NCI-H2227 (cell line): ENCODE results near the gene CDK5.
"Not testable (repeated sequence)": the region's sequence is repeated elsewhere in the genome, so short reads cannot be mapped to it uniquely, and the experiment has no call there.

Experiments
- DNase-seq: peaks from one replicate; lab custom pipeline; 2025; ENCODE audit not compliant: unreplicated experiment; lab: John Stamatoyannopoulos, UW

Gene CDK5

DNA sequence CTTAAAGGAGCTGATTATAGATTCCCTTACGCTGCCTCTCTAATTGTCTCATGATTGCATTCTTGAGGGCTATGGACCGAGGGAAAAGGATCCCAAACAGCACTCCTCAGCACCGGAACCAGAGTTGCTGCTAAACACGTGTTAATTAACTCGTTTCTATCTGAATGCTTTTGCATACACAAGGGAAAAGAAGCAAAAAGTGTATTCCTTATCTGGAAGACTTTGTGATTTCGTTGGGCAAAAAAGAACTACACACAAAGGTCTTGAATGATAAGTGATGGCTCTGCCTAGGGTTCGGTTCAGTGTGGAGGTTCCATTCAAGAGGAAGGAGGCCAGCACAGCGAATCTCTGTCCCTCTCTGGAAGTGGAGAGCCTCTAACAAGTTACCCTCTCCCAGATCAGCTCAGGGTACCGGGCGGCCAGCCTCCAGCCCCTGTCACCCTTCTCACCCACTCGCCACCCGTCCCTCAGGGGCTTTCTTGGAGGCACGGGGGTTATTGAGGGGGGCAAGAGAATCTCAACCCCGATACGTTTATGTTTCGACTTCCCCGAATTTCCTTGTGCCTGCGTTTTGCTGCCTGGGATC, 1.2 kb upstream of the CDK5 start:
- peak; percentile 42 for DNase-seq

DNA sequence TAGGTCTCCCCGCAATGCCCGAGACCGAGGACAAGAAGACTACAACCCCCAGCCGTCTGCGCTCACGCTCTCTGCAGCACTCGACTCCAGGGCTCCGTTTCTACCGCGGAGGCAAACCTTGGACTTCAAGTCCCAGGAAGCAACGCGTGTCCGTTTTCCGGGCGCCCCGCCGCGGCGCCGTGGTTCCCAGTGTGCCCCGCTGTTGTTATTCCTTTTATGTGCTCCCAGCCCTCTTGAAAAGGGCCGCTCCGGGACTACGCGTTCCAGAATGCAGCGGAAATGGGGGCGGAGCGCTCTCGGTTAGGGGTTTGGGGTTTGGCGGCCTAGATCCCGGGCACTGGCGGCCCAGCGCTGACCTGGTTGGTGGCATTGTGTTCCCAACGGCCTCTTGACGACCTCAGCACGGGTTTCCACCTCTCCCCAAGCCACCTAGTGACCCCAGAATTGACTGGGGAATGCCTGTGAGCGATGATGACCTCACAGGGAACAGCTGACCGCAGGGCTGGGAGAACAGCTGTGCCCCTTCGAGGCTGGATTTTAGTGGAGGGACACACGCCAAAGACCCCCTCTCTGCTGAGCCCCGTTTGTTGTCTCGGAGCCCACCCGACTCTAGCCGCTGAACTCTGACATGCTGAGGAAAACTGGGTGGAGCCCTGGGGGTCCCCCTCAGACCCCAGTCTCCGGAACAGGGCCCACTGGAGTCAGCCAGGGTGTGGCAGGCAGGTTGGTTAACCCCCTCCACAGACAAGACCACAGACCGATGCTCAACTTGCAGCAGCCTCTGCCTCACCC, 488 bp upstream of the CDK5 start:
- peak; percentile 100 for DNase-seq

DNA sequence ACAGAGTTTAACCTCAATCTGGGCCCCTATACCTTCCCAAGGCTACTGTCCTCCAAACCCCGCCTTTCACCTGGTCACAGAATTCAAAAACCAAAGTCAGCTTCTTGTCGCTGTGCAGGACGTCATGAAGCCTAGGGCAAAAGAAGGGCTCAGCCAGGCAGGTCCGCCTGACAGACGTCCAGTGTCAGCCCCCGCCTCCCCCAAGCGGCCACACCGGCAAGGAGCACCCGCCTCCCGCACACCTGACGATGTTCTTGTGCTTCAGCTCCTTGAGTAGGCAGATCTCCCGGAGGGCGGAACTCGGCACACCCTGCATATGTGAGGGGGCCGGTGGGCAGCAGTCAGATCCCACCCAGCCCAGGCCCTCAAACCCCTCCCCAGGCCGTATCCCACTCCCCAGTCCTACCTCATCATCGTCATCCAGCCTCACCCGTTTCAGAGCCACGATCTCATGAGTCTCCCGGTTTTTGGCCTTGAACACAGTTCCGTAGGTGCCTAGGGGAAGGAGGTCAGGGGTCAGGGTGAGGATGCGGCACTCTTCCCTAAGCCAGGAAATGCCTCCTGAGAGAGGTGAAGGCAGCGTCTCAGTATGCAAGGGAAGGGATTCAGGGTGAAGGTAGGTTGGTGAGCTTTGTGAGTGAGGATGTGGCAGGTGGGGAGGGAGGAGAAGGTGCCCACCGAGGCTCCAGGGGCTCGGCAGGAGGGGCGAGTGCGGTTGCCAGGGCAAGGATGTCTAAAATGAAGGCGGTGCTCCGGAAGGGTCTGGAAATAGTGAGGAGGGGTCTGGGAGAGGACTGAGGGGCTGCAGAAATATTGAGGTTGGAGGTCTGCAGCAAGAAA, 811 bp downstream of the CDK5 start:
- DNase-seq, result peak; percentile 62

DNA sequence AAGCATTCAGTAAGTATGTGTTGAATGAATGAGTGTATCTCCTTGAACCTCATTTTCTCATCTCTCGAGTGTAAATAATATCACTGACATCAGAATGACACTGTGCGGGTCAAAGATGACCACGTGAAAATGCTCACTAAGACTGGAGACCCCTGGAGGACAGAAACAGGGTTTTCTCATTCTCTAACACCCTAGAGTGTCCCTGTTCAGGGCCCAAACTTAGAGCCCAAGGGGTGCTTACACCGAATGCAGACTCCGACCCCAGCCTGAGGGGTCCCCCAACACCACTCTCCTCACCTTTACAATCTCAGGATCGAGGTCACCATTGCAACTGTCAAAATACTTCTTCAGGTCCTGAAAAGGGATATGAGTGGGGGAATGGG, 1.4 kb downstream of the CDK5 start:
- DNase-seq, result no peak

DNA sequence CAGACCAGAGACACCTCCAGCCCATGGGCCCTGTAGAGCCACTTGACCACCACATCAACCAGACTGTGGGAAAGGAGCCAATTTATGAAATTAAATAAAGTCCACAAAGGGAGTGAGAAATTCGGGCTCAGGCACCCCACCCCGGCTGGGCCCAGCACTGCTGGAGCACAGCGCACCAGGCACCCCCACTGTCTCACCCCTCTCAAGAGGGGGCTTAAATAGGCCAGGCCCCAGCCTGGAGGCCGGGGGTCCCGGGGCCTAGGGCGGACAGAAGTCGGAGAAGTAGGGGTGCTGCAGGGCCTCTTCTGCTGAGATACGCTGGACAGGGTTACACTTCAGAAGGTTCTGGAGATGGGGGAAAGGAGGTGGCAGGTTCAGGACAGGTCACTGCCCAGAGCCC, 3.9 kb downstream of the CDK5 start:
- DNase-seq, result no peak

DNA sequence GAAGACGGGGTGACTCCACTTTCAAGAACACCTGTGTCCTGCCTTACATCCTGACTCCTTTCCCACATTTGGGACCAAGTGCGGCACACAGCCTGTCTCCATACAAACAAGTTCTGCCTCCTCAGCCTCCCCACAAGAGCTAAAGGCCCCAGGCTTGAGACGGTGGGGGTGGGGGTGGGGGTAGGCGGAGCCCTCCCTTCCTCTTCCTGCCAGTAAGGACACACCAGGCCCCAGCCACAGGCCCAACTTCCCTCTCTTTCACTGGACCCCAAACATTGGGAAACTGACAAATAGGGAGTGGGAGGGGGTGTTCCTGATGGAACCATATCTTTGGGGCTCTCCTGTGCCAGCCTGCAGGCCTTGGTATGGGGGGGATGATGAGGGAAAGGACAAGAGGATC, 4.6 kb downstream of the CDK5 start:
- DNase-seq, result no peak

DNA sequence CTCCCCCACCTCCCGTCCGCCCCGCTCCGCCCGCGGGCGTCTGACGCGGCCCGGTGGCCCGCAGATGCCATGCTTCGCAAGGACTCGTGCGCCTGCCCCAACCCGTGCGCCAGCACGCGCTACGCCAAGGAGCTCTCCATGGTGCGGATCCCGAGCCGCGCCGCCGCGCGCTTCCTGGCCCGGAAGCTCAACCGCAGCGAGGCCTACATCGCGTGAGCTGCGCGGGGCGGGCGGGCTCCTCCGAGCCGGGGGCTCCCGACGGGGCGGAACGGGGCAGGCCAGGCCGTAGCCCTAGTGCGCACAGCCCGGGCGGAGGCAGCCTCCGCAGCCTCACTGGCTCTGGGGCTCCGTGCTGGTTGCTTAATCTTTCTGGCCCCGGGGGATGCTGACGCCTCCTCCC, 6.6 kb downstream of the CDK5 start:
- no peak for DNase-seq

DNA sequence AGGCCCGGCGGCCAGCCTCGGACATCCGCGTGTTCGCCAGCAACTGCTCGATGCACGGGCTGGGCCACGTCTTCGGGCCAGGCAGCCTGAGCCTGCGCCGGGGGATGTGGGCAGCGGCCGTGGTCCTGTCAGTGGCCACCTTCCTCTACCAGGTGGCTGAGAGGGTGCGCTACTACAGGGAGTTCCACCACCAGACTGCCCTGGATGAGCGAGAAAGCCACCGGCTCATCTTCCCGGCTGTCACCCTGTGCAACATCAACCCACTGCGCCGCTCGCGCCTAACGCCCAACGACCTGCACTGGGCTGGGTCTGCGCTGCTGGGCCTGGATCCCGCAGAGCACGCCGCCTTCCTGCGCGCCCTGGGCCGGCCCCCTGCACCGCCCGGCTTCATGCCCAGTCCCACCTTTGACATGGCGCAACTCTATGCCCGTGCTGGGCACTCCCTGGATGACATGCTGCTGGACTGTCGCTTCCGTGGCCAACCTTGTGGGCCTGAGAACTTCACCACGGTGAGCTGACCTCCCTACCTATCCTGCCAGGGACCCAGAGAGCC, 8.7 kb downstream of the CDK5 start:
- DNase-seq, result no peak

DNA sequence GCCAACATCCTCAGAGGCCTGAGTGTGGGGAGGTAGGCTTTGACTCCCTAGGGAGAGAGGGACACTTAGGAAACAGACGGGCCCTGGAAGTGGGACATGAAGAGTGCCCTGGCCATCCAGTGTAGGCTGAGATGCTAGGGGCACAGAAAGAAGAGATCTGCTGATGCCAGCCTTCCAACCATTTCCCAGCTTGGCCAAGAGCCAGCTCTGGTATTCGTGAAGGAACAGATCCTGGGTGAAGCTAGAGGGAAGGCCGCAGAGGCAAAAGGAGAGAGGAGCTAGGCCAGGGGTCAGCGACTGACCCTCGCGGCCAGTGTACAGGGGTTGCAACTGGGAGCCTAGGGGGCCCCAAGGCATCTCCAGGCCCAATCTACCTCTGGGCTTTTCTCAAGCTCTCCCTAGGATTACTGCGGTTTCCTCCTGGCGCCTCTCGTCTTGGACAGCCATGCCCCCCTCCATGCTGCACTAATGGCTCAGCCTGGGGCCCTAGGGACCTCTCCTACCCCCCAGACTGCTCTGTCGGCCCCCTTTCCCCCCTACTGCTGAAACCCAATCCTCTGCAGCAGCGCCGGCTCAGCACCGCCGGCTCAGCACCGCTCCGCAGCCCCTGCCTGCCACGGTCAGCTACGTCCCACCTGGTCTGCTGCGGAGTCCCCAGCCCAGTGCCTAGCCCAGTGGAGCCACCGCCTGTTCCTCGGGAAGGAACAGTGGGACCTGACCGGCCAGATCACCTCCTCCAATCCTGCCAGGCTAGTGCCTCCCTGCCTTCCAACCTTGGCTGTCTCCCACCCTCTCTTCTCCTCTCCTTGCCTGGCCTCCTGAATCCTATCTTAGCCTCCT, 9.5 kb downstream of the CDK5 start, which contains the start of gene ASIC3:
TSS of gene ASIC3 (plus strand) at position 556 of the 840 bp plus-strand sequence. CDS start 355 bp downstream, outside the sequence.
- DNase-seq, result no peak

DNA sequence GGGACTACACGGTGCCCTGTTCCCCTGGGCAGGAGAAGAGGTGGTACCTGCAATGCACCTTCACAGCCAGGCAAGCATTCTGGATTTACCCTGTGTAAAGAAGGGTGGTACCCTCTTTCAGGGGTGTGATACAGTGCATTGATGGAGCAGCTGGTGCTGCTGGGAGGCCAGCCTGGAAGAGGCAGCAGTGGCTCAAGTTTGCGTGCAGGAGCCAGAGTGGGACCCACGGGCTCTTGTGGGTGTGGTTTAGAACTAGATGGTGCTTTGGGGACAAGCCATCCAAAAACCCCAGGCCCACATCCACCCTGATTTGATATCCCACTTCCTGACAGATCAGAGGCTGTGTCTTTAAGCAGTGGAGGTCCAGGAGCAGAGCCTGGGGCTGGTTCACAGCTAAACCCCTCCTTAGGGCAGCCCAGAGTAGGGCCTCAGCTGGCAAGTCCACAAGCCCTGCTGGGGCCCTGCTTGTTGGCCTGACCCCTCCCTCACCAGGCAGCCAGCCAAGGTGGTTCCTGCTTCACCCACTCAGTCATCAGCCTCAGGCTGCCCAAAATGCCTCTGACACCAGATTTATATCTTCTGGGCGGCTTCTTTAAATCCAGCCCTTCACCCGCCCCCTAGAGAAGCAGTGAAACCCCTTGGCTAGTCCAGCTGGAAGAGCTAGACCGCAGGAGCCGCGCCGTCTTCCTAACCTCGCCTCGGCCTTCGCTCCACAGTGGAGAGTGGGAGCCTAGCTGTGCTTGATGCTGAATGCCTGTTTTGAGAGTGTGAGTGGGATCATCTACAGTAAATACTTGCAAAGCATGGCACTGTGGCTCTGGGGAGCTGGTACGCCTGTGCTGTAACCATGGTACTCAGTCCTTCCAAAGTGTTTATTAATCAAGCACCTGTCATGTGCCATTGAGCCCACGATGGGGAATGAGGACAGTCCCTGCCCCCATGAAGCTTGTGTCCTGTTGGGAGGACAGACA, 10.8 kb downstream of the CDK5 start:
- DNase-seq, result peak; percentile 71

DNA sequence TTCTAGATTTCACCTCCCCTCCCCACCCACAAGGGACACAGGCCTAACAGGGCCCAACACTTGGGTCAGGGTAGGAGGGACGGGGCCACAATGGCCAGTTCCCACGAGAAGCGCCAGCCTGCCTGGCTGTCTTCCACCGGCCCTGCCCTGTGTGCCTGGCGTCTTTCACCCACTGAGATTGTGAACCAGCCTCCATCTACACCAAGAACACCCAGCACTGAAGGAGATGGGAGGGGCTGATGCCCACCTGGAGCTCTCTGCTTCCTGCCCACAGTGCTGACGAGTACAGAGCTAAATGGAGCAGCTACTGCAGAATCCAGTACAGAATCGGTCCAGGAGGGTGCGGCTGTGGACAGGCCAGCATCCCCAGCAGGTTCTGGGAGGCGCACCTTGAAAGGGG, 11.7 kb downstream of the CDK5 start:
- no peak for DNase-seq

DNA sequence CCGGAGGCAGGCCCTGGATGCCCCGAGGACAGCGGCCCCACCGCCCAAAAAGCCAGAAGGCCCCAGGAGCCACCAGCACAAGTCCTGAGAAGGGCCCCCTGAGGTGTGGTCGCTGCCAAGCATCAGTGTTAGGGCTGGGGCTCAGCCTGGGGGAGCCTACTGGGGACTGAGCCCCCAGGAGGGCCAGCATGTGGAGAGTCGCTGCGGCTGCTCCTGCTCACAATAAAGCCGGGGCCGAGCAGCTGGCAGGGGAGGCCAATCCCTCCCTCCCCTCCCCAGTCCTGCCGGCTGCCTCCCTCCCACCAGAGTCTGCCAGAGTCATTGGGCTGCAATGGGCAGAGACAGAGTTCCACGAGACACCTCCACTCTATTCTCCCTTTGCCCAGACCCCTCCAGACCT, 12.4 kb downstream of the CDK5 start:
- DNase-seq, result no peak

DNA sequence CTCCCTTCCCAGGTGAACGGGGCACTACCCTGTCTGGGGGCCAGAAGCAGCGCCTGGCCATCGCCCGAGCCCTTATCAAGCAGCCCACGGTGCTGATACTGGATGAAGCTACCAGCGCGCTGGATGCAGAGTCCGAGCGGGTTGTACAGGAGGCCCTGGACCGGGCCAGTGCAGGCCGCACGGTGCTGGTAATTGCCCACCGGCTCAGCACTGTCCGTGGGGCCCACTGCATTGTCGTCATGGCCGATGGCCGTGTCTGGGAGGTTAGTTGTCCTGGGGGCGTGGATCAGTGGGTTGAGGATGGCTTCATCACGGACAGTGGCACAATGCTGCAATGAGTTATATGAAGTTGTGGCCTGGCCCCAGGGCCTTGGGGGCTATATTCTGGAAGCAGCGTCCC, 13.7 kb downstream of the CDK5 start:
- no peak for DNase-seq

DNA sequence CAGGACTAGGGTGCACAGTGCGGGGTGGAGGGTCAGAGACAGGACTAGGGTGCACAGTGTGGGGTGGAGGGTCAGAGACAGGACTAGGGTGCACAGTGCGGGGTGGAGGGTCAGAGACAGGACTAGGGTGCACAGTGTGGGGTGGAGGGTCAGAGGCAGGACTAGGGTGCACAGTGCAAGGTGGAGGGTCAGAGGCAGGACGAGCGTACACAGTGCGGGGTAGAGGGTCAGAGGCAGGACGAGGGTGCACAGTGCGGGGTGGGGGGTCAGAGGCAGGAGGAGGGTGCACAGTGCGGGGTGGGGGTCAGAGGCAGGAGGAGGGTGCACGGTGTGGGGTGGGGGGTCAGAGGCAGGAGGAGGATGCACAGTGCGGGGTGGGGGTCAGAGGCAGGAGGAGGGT, 14.2 kb downstream of the CDK5 start:
- DNase-seq, result not testable (repeated sequence)

DNA sequence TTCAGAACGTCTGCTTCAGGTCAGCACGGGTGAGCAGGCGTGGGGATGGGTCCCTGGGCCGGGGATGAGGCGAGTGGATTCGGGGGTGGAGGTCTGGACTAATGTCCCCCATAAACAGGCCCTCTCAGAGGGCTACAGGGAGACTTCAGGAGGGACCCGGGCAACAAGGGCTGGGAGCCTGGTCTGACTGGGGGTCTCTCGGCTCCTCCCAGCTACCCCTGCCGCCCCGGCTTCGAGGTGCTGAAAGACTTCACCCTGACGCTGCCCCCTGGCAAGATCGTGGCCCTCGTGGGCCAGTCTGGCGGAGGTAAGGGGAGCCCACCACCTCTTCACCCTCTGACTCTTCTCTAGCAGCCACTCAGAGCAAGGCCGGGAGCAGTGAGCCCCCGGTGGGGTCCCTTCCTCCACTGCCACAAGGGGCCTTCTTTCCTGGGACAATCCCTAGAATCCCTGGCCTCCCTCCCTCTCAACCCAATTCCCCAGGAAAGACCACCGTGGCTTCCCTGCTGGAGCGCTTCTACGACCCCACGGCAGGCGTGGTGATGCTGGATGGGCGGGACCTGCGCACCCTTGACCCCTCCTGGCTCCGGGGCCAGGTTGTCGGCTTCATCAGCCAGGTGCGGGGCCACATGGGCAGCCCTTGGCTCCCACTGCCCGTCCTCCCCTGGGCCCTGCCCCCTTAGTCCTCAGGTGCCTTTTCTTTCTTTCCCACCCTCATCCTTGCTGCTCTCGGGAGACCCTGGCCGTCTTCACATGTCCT, 16.9 kb downstream of the CDK5 start:
- no peak for DNase-seq

DNA sequence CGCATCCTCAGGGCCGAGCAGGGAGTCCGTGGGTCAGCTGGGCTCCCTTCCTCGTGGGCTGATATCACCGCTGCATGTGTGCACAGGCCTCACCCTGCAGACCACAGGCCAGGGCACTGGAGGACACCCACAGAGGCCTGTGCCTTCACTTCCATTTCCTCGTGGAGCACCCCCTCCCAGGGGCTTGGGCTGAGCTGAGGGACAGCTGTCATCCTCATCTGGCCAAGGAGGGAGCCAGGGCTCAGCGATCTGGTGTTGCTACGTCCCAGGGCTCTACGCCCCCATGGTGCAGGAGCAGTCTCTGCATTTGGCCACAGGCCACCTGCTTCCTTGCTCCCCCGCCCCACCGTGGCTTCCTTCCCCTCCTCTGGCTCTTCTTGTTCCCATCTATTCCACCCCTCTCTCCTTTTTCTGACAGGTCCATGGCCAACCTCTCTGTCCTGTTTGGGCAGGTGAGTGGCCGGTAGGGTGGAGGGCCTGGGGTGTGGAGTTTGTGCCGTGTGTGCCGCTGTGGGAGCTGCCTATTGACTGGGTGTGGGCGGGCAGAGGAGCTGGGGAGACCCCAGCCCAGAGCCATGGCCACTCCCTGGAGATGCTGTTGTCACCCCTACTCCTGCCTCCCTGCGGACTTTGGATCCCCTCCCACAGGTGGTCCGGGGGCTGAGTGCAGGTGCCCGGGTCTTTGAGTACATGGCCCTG, 17.7 kb downstream of the CDK5 start:
- DNase-seq, result no peak

DNA sequence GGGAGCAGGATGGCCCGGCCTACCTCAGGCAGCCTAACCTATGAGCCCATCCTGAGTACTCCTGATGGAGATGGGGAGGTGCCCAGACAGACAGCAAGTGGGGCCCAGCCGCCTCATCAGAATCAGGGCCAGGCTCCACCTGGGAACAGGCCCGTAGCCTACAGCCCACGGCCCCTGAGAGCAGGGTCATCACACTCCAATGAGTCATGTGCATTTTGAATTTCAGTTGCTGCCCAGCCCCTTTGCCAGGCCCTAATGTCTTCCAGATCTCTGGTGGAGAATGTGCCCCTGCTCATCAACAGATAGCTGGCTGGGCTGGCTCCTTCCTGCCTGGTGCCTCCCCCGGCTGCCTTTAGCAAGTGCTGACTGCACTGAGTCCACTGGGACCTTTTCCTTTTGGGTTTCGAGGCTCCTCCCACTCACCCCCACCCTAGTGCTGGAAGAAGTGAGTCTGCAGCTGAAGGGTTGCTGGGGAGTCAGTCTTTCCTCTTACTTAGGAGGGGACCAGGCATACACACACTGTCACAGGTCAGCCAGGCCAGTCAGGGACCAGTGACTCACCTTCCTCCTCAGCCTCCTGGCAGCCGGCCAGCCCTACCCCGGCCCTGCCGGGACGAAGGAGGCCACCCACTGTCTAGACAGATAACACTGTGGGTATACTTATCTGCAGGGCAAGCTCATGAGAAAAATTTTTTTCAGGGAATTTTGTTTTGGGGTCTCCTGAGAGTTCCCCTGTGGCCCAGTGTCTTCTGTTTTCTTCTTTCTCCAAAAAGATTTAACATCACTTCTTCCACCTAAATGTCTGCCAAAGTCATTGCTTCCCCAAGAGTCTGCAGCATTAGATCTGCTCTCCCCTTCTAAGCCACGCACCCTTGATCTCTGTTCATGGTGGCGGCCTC, 18.5 kb downstream of the CDK5 start:
- DNase-seq, result peak; percentile 64
